GM18867 (cell line): Measurements from ENCODE around the gene ASTN2.
"Not testable (repeated sequence)": the region's sequence is repeated elsewhere in the genome, so short reads cannot be mapped to it uniquely, and the experiment has no call there.

Experiments used
- ATAC-seq: cut with Tn5 transposase; IDR thresholded peaks from one replicate; pipeline ENCODE4 v1.9.1; 2021; ENCODE audit warnings: mild to moderate bottlenecking, moderate library complexity; ENCODE audit not compliant: unreplicated experiment

Gene ASTN2

DNA sequence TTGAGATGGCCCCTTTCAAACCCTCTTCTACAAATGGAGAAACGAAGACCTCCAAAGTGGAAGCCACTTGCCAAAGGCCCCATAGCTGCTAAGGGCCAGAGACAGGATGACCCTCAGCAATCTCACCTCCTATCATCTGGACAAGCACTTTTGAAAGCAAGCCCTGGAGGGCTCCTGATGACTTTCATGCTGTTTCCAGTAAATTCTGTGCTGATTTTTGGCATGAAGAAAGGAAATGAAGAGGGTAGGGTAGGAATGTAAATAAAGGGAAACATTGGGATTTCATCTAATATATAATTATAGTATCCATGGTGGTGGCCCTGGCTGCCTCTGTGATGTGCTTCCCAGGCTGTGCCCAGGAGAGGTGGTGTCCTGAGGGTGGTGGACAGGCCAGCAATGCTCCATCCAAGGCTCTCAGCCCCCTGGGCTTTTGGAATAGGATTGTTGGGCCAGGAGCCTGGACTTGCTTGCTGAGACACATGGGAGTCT lies 935.8 kb downstream of the ASTN2 start:
- ATAC-seq, result no peak

DNA sequence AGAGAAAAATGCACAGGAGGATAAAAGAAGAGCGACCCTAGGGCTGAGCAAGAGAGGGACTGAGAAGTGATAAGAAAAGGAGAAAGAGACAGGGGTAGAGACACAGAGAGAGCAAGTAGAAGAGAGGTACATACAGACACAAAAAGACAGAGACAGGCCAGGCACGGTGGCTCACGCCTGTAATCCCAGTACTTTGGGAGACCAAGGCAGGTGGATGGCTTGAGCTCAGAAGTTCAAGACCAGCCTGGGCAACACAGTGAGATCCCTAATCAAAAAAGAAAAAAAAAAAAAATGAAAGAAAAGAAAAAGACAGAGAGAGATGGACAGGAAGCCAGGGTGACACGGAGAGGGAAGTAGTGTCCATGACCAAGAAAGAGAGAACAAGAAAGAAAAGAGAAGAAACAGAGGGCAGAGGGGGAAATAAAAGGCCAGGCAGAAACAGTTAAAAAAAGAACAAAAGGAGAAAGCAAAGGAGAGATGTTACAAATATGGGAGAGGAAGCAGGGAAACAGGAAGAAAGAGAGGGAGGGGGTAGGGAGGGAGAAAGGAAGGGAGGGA lies 937.2 kb downstream of the ASTN2 start:
- ATAC-seq, result no peak

DNA sequence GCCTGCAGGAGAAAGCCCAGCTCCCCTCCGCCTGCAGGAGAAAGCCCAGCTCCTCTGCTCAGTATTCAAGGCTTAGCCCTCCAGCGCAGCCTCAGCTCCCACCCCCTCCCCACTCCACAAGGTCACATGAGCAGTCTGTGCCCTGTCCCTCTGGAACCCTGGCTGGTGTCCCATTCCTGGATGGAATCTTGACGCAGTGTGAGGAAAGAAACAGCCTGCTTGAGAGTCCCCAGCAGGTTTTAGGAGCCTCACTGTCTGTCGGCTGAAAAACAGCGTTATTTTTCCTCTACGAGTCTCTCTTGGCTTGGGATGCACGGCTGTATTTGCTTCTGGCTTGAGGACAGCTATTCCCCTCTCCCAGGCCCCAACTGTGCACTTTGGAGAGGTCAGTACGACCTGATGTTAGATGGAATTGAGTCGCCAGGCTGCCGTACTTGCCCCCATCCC lies 937.9 kb downstream of the ASTN2 start:
- ATAC-seq, result no peak

DNA sequence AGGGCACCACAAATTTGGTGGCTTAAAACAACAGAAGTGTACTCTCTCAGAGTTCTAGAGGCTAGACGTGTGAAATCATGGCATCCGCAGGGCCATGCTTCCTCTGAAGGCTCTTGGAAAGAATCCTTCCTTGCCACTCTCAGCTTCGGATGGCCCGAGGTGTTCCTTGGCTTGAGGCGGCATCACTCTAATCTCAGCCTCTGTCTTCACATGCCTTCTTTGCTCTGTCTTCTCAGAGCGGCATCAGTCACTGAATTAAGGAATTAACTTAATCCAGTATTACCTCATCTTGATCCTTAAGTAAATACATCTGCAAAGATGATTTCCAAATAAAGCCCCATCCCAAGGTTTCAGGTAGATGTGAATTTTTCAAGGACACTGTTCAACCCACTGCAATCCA lies 938.9 kb downstream of the ASTN2 start:
- no peak for ATAC-seq

DNA sequence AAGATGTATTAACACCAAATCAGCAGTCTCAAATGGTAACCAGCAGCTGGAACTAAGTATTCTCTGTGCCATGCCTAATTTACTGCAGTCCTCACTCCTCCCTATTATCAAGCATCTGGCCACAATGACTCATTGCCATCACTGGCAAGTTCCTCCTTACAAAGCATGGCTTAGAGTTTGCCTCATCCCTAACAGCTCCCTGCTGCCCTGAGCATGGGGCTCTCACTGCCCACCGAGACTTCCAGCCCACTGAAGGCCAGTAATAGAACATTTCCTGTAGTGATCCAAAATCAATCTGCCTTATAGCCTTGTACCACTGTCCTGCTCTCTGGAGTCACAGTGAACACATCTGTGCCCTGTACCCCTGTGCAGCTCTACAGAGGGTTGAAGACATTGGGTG lies 939.7 kb downstream of the ASTN2 start:
- ATAC-seq, result no peak

DNA sequence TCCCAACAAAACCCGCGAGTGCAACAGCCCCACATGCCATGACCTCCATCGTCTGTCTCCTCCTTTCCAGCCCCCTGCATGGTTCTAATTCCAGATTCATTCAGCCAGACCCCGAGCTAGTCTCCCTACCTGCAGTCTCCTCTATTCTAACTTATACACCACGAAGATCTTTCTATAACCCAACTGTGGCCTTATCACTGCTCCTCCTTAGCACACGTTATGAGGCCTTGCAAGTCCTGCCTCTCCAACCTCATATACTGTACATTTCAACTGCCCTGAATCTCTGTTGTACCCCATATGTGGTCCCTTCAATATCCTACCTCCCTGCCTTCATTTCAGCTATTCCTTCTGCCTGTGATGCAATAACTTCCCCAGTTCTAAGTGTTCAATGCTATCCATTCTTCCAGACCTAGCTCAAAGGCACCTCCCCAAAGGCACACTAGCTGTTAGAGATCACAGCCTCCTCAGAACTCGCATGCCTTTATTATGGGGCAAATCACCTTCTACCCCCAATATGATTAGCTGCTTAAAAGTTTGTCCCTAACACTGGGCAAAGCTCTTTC lies 942.8 kb downstream of the ASTN2 start:
- ATAC-seq, result no peak

DNA sequence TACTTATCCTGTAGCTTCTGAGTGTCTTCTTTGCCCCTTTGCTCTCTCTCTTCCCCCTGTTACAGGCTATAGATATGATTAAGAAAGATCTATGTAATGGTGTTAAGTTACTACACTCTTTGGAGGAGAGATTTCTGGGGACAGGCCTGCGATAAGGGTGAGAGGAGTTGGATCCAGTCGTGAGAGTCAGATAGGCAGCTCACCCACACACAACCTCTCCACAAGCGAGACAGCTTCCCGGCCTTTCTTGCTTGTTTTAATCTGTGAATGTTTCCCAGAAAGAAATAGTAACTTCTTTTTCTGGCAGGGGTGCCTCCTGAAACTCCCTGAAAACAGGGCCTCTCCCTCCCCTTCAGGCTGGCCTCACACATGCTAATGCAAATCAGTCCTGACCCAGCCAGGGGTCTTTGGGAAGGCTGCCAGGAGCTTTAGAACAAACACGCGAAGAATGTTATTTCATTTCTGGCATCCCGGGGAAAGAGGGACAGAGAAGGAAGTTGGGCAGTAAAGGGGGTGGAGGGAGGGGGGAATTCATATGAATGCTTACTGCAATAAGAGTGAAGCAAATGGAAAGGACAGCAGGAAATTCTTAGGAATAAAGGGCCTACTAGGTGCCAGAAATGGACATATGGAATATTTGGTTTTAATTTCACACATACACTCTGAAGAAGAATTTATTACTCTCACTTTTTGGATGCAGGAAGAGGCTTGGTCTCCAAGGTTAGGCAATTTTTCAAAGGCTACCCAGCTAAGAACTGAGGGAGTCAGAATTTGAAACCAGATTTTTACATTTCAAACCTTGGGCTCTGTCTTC lies 943.6 kb downstream of the ASTN2 start:
- ATAC-seq, result no peak

DNA sequence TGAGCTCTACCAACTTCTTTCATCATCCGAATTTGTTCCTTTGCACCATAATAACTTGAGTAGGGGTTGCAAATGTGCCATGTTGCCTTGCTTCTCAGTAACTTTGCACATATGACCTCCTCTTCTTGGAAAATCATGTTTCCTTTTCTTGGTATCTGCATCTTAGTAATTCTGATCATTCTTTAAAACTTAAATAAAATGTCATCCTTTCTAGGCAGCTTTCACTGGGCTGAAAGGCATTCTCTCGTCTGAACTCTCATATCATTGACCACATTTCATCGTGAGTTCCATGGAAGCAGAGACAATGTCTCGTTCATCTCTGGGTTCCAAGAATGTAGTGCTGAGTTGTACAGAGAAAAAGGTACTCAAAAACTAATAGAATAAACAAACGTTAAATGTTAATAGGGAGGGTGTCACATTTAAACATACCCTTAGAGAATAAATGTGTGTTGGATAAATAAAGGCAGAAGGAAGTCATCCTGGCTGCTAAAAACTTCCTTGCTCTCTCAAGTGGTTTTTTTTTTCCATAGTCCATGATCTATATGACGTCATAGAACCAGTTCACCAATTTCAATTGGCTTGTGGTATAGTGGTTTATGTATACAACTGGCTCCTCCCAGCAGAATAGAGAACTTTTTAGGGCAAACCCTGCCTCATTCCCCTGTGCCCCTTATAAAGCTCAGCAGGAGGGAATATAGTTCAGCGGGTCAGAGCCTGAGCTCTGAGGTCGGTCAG lies 945.9 kb downstream of the ASTN2 start:
- ATAC-seq, result no peak

DNA sequence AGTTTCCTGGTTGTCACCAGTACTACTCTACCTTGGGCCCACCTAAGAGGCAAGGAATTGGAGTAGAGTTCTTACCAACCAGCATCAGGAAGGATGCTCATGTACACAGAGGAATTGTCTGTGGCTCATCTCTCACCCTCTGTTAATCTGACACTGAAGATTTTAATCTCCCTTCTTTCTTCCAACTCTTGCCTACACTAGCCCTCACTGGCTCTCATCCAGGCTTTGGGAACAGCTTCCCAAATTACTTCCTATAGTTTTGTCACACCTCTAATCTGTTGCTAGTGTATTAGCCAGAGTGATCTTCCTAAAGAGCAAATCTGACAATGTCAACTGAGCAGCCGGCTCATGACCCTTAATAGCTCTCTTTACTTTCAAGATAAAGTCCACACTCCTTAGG lies 946.5 kb downstream of the ASTN2 start:
- ATAC-seq, result no peak

DNA sequence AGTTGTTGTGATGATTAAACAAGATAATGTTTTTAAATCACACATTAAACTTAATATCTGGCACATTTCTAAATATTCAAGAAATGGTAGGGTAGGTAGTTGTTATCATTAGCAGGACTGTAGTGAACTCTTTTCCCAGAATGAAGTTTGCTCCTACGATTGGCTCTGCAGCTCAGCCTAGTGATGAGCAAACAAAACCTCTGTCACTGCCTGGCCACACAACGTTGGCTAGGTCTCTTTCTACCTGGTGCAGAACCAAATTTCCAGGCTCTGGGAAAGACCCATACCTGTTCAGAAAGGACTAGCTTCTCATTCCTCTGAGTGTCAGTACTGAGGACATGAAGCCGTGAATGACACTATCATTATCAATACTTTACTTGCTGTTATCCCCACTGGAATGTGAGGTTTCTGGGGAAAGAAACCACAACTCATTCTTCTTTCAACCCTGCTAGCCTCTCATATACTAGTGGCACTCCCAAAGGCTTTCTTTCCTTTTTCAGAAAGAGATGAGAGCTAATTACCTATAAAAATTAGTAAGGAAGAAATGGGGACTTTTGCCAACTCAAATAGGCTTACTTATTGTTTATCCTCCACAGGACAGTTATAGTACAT lies 947.0 kb downstream of the ASTN2 start:
- no peak for ATAC-seq

DNA sequence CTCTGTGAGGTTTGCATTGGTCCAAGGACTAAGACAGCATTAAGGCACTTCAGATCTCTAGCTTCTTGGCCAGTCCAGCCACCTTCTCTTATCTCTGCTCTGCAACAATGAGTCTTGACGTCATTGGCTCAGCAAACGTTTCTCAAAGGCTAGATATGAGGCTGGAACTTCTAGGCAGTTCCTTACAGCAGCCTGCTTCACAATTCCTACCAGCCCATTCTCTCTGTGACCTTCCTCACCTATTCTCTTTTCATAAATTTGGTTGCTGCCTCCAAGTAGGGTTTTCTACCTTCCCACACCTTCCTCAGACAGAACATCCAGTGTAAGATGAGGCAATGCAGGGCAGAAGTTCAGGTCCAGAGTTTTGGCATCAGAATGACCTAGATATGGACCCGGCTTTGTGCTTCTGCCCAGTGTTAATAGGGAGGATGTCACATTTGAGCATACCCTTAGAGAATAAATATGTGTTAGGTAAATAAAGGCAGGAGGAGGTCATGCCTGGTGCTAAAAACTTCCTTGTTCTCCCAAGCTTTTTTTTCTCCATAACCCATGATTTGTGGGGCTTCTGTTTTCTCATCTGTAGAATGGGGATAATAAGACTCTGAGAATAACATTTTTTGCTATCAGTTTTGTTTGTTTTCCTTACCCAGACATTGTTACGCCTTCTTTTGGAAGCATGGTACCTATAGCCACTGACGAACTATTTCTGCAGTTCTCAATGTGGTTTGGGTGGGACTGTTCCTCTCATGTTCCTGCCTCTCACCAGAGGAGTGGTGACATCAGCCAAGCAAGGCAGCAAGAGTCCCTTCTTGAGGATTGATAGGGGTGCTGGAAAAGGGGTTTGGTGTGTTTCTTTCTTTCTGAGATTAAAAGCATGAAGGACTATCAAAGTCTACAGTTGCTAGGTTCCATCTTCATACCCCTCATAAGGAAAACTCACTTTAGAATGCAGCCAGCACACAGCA lies 948.3 kb downstream of the ASTN2 start:
- no peak for ATAC-seq

DNA sequence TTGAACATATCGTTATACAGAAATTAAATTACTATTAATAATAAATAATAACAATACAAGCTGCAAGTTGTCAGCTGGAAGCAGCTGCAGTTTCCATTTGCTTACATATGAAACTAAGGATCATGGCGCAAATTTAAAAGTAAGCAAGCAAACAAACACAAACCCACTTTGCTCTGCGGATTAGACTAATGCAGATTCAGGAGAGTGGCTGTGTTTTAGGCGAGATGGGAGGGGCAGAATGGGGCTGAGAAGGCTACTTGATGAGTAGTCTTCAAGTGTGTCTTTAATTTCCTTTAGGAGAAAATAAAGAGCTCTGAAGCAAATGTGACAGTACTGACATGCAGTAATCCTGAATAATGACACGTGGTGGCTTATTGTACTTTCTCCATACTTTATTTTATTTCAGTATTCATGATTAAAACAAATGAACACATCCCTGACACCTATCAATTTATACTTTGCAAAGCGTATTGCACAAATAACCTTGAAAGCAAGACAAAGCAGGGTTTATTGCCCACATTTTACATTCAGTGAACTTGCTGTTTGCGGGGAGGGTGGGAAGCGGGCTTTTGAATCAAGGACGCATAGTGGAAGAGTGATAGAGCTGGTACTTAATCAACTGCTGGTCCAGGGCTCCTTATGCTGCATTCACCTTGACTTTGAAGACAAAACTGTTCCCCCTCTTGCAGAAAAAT lies 949.1 kb downstream of the ASTN2 start:
- ATAC-seq, result no peak

DNA sequence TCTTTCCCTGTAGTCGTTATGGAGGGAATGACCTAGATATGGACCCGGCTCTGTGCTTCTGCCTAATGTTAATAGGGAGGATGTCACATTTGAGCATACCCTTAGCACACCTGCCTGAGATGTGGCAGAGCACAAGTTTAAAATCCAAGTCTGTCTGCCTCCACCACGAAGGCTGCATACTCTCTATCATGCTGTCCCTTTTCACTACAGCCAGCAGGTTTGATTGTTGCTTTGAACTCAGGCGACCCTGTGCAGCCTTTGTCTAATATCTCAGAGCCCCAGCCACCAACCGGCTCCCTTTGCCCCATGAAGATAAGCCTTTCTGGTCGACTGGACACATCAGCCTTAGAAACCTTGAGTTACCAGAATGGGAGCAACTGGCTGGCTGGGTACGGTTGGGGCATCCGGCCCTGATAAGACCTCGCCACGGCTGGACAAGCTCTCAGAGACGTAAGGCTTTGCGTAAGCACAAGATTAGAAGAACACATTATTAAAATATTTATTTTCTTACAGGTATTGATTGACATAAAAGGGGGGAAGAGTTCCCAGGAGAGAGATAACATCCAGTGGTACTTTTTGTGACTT lies 949.8 kb downstream of the ASTN2 start:
- ATAC-seq, result no peak

DNA sequence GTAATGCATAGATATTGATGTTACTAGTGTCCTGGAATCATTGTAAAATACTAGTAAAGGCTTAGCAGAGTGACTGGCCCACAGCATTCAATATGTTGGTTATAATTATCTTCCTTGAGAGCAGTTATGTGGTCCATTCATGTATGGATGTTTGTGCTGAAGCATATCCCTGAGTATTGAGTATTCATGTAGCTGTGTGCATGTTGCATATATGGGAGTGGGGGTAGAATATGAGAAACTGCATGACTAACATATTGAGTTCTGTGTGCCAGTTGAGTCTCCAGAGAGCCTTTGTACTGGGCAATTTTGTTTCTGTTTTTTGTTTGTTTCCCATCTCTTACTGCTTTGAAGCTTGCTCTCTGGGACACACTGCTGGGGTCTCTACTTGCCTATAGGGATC lies 950.4 kb downstream of the ASTN2 start:
- ATAC-seq, result no peak

DNA sequence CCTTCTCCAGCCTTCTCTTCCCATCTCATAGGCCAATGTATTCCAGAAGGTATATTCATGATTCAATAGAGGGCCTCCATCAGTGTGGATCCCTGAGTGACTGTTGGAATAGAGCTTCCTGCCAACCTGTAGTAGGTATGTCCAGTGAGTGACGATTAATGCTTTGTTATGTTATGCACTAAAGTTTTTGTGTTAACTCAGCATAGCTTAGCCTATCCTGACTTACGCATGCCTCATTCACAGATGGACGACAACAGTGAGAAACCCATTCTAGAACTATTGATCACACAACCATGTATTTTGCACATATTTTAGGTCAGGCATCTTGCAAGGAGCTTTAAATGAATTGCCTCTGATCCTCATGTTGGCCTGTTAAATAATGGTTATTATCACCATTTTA lies 953.2 kb downstream of the ASTN2 start:
- ATAC-seq, result no peak

DNA sequence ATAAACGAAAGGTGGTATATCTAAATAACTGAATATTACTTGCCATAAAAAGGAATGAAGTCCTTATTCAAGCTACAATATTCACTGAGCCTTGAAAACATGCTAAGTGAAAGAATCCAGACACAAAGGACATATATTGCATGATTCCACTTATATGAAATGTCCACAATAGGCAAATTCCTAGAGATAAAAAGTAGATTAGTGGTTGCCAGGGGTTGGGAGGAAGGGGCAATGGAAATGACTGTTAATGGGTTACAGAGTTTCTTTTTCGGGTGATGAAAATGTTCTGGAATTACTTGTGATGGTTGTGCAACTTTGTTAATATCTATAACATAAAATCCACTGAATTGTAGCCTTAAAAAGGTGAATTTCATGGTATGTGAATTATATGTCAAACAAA lies 954.8 kb downstream of the ASTN2 start:
- no peak for ATAC-seq

DNA sequence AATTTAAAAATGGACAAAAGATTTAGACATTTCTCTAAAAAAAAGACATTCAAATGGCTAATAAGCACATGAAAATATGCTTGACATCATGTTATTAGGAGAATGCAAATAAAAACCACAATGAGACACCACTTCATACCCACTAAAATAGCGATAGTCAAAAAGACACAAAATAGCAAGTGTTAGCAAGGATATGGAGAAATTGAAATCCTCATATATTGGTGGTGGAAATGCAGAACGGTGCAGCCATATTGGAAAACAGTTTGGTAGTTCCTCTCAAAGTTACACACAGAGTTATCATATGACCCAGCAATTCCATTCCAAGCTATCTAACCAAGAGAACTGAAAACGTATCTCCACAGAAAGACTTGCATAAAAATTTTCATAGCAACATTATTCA lies 955.3 kb downstream of the ASTN2 start:
- ATAC-seq, result no peak

DNA sequence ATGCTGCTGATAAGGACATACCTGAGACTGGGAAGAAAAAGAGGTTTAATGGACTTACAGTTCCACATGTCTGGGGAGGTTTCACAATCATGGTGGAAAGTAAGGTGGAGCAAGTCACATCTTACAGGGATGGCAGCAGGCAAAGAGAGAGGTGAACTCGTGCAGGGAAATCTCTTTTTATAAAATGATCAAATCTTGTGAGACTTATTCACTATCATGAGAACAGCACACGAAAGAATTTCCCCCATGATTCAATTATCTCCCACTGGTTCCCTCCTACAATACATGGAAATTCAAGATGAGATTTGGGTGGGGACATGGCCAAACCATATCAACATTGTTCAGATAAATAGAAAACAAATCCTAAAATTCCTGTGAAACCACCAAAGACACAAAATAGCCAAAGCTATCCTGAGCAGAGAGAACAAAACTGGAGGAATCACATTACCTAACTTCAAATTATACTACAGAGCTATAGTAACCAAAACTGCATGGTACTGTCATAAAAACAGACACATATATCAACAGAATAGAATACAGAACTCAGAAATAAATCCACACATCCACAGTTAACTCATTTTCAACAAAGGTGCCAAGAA lies 958.3 kb downstream of the ASTN2 start:
- ATAC-seq, result no peak

DNA sequence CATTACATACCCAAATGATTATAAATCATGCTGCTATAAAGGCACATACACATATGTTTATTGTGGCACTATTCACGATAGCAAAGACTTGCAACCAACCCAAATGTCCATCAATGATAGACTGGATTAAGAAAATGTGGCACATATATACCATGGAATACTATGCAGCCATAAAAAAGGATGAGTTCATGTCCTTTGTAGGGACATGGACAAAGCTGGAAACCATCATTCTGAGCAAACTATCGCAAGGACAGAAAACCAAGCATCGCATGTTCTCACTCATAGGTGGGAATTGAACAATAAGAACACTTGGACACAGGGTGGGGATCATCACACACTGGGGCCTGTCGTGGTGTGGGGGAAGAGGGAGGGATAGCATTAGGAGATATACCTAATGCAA lies 960.3 kb downstream of the ASTN2 start:
- not testable (repeated sequence) for ATAC-seq
